HCT116 (cell line): ENCODE results near the gene EXOSC9. TPM values are rescaled to one million over a fixed set of nuclear protein-coding genes. Genes with fewer than 3 reads are reported as not detected.
A peak's percentile ranks its signal among the peaks of the same experiment; 100 is the strongest.

Source experiments
- ATAC-seq: fragments of 200-7000 bp; cut with Tn5 transposase; 2 replicates; pipeline ENCODE4 v1.9.1; 2020; ENCODE audit warnings: mild to moderate bottlenecking, moderate library complexity
- BruUV-seq: library from RNA; stranded (reverse); fragments of 400-500 nt; replicated peaks from 2 replicates; lab custom pipeline; 2021; lab: Mats Ljungman, UMichigan
- CTCF ChIA-PET: fragments of 300-600 bp; sonication (Branson Sonifier 250); formaldehyde crosslinking; loops from one replicate; lab custom pipeline; 2021; ENCODE audit warnings: antibody characterized with exemption; lab: Charles Lee
- POLR2A ChIA-PET: fragments of 300-600, 350-600 bp; sonication (Branson Sonifier 250); formaldehyde crosslinking; loops from one replicate; lab custom pipeline; 2021; ENCODE audit warnings: antibody characterized with exemption; lab: Charles Lee
- RAD21 ChIA-PET, 2 experiments: fragments of 300-600 bp; sonication (Branson Sonifier 250); formaldehyde crosslinking; loops; one replicate each; lab custom pipeline; 2023; ENCODE audit warnings: low total read pairs in 2 of 2; ENCODE audit not compliant: uncharacterized antibody in 2 of 2, unreplicated experiment in 2 of 2, low non-redundant PET in 1 of 2; lab: Charles Lee
- DNase-seq: peaks from one replicate; pipeline ENCODE4 v3.0.0-alpha.2; 2010; ENCODE audit warnings: low read depth, low spot score
- H2AFZ ChIP-seq: fragments of 200-600 bp; shearing (Covaris generic), sonication (generic); 2 replicates; pipeline ENCODE4 v1.6.1; 2017; ENCODE audit warnings: low read depth, mixed run types, mixed read lengths, antibody characterized with exemption, low read length; ENCODE audit not compliant: poor library complexity, severe bottlenecking
- H3K27ac ChIP-seq: 2 replicates; pipeline ENCODE4 v1.5.1; 2012; ENCODE audit warnings: low read depth, low read length
- H3K27me3 ChIP-seq: fragments of 200-600 bp; sonication (generic); 2 replicates; pipeline ENCODE4 v1.6.1; 2016; ENCODE audit warnings: mixed run types, low read length, mixed read lengths; ENCODE audit not compliant: insufficient read depth
- H3K36me3 ChIP-seq, 2 experiments: fragments of 200-500 bp in 1 of 2; fragments of 200-600 bp in 1 of 2; sonication (Bioruptor generic) in 1 of 2; sonication (generic) in 1 of 2; 2 replicates each; pipeline versions ENCODE4 v1.5.1 to v1.6.1; 2014 to 2016; ENCODE audit warnings: low read length in 2 of 2, inconsistent platforms in 1 of 2, mixed read lengths in 1 of 2, mixed run types in 1 of 2; ENCODE audit not compliant: insufficient read depth in 2 of 2, control insufficient read depth in 1 of 2
- H3K4me1 ChIP-seq, 2 experiments: fragments of 200-600 bp in 1 of 2; sonication (generic) in 1 of 2; 2 replicates each; pipeline versions ENCODE4 v1.5.1 to v1.6.1; 2012 to 2017; ENCODE audit warnings: low read length in 2 of 2, inconsistent platforms in 1 of 2, mild to moderate bottlenecking in 1 of 2, mixed read lengths in 1 of 2, mixed run types in 1 of 2, moderate library complexity in 1 of 2; ENCODE audit not compliant: insufficient read depth in 2 of 2, control insufficient read depth in 1 of 2
- H3K4me2 ChIP-seq: fragments of 200-600 bp; sonication (generic); 2 replicates; pipeline ENCODE4 v1.6.1; 2017; ENCODE audit warnings: mixed run types, low read length, mixed read lengths
- H3K4me3 ChIP-seq, 2 experiments: fragments of 200-600 bp in 1 of 2; sonication (generic) in 1 of 2; replicated peaks in 1 of 2; 2 replicates each; pipeline ENCODE4 v1.5.1; 2011 to 2016; ENCODE audit warnings: low read length in 2 of 2, control low read depth in 1 of 2, low read depth in 1 of 2, mild to moderate bottlenecking in 1 of 2, mixed read lengths in 1 of 2, mixed run types in 1 of 2
- H3K79me2 ChIP-seq: fragments of 200-600 bp; sonication (generic); 2 replicates; pipeline ENCODE4 v1.6.1; 2017; ENCODE audit warnings: mild to moderate bottlenecking, mixed run types, low read length, moderate library complexity, mixed read lengths; ENCODE audit not compliant: insufficient read depth
- H3K9ac ChIP-seq: fragments of 200-600 bp; sonication (generic); 2 replicates; pipeline ENCODE4 v1.6.1; 2016; ENCODE audit warnings: low read length, mixed read lengths
- H3K9me2 ChIP-seq: fragments of 200-600 bp; sonication (generic), shearing (Covaris generic); 2 replicates; pipeline ENCODE4 v1.6.1; 2017; ENCODE audit warnings: mixed run types, mild to moderate bottlenecking, moderate library complexity; ENCODE audit not compliant: insufficient read depth
- H3K9me3 ChIP-seq, 2 experiments: fragments of 200-500 bp in 1 of 2; fragments of 200-600 bp in 1 of 2; sonication (Bioruptor generic) in 1 of 2; sonication (generic) in 1 of 2; 2 replicates each; pipeline ENCODE4 v1.6.1; 2014 to 2017; ENCODE audit warnings: low read length in 2 of 2, mixed read lengths in 2 of 2, inconsistent platforms in 1 of 2, low read depth in 1 of 2, mild to moderate bottlenecking in 1 of 2, mixed run types in 1 of 2, moderate library complexity in 1 of 2; ENCODE audit not compliant: control insufficient read depth in 1 of 2, insufficient read depth in 1 of 2
- H4K20me1 ChIP-seq: fragments of 200-600 bp; sonication (generic), shearing (Covaris generic); 2 replicates; pipeline ENCODE4 v1.6.1; 2017; ENCODE audit warnings: mixed run types, mild to moderate bottlenecking, moderate library complexity; ENCODE audit not compliant: insufficient read depth
- CEBPB ChIP-seq: IDR thresholded peaks from 2 replicates; pipeline ENCODE4 v1.6.1; 2012; ENCODE audit warnings: low read depth
- EZH2phosphoT487 ChIP-seq: fragments of 200-600 bp; IDR thresholded peaks from 2 replicates; pipeline ENCODE4 v1.6.1; 2018; ENCODE audit warnings: antibody characterized with exemption, borderline replicate concordance
- FOSL1 ChIP-seq: IDR thresholded peaks from 2 replicates; pipeline ENCODE4 v1.6.1; 2012; ENCODE audit warnings: low read depth
- POLR2A ChIP-seq: IDR thresholded peaks from 2 replicates; pipeline ENCODE4 v1.7.0; 2011; ENCODE audit warnings: borderline replicate concordance; ENCODE audit not compliant: insufficient read depth, insufficient read length; ENCODE audit errors: extremely low read depth
- RAD21 ChIP-seq: IDR thresholded peaks from 2 replicates; pipeline ENCODE4 v1.6.1; 2012; ENCODE audit warnings: low read depth, mild to moderate bottlenecking
- REST ChIP-seq: IDR thresholded peaks from 2 replicates; pipeline ENCODE4 v1.6.1; 2012; ENCODE audit warnings: low read depth
- SIN3A ChIP-seq: IDR thresholded peaks from 2 replicates; pipeline ENCODE4 v1.6.1; 2012; ENCODE audit warnings: low read depth
- SP1 ChIP-seq: IDR thresholded peaks from 2 replicates; pipeline ENCODE4 v1.6.1; 2012; ENCODE audit warnings: low read depth
- TCF7L2 ChIP-seq: IDR thresholded peaks from 2 replicates; pipeline ENCODE4 v1.7.0; 2011; ENCODE audit warnings: borderline replicate concordance, inconsistent platforms; ENCODE audit not compliant: insufficient read depth, insufficient read length; ENCODE audit errors: extremely low read depth
- YY1 ChIP-seq: IDR thresholded peaks from 2 replicates; pipeline ENCODE4 v1.6.1; 2011; ENCODE audit warnings: low read length, low read depth, moderate library complexity, mild to moderate bottlenecking; ENCODE audit not compliant: insufficient replicate concordance; ENCODE audit errors: extremely low read depth
- intact Hi-C: fragments of 100-400 bp; cut with micrococcal nuclease; formaldehyde crosslinking; loops from 2 replicates; pipeline ENCODE4 v1.10.0; 2022
- total RNA-seq: library from RNA; stranded (reverse); gene quantifications from one replicate; pipeline ENCODE4 v1.2.1, GENCODE V29; 2021; ENCODE audit not compliant: unreplicated experiment

The EXOSC9 gene
- total RNA-seq, 1 experiment from 2014 or later = 58.6 TPM

- peaks cover 10% of the 10 kb centered on the region; the same call in 1 of the 2 replicates for H4K20me1 ChIP-seq
- RAD21 ChIA-PET = no interaction called here
- peak overlapping the region; percentile 94 to 98 for H3K4me3 ChIP-seq
- POLR2A ChIA-PET = no interaction called here
- H3K9me2 ChIP-seq = no peaks in the 10 kb centered on the region
- CTCF ChIA-PET = no interaction called here
- peaks cover 0 to 13% of the 10 kb centered on the region in 2 experiments; a peak in 2 of 4 replicates for H3K4me1 ChIP-seq
- TSS peak; percentile 97 for BruUV-seq
- H3K36me3 ChIP-seq = peaks cover 19 to 20% of the 10 kb centered on the region in 2 experiments
- H3K4me2 ChIP-seq = peak overlapping the region; percentile 88
- peaks cover 44% of the 10 kb centered on the region for H3K79me2 ChIP-seq
- intact Hi-C loops = no loop called here
- no peaks in the 10 kb centered on the region for H3K27me3 ChIP-seq
- ATAC-seq (peak; percentile 1; the same call in 1 of the 2 replicates), DNase-seq (no peak)
- H3K27ac ChIP-seq = peak overlapping the region; percentile 30; the same call in 1 of the 2 replicates
- peak overlapping the region; percentile 98 for H3K9ac ChIP-seq
- H3K9me3 ChIP-seq = no peaks in the 10 kb centered on the region
- peak overlapping the region; percentile 84 for H2AFZ ChIP-seq
- TF ChIP-seq SP1 = no peak
- TF ChIP-seq EZH2phosphoT487 = no peak
- no peak for TF ChIP-seq YY1
- TF ChIP-seq CEBPB = no peak
- no peak for TF ChIP-seq RAD21
- TF ChIP-seq POLR2A = no peak
- no peak for TF ChIP-seq TCF7L2
- no peak for TF ChIP-seq SIN3A
- no peak for TF ChIP-seq FOSL1
- TF ChIP-seq REST = no peak
Measured at GRCh38 chr4:121824171-121824527, 23.0 kb downstream of the EXOSC9 start.
